ENCODE data around the gene DNAJC1.

DNA sequence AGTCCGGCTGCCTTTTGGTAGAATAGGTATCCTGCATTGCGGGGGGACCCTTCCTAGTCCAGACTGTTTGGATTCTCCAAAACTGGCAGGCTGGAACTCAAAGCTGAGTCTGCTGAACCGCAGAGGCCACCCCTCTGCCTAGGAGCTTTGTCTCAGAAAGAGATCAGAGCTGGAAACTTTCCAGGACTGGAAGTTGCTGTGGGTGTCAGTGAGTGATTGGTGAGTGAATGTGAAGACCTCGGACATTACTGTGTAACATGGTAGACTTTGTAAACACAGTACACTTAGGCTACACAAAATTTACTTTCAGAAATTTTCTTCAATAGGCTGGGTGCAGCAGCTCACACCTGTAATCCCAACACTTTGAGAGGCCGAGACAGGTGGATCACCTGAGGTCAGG, 103.8 kb downstream of the DNAJC1 start:
- TF ChIP-seq, protein P1, sequence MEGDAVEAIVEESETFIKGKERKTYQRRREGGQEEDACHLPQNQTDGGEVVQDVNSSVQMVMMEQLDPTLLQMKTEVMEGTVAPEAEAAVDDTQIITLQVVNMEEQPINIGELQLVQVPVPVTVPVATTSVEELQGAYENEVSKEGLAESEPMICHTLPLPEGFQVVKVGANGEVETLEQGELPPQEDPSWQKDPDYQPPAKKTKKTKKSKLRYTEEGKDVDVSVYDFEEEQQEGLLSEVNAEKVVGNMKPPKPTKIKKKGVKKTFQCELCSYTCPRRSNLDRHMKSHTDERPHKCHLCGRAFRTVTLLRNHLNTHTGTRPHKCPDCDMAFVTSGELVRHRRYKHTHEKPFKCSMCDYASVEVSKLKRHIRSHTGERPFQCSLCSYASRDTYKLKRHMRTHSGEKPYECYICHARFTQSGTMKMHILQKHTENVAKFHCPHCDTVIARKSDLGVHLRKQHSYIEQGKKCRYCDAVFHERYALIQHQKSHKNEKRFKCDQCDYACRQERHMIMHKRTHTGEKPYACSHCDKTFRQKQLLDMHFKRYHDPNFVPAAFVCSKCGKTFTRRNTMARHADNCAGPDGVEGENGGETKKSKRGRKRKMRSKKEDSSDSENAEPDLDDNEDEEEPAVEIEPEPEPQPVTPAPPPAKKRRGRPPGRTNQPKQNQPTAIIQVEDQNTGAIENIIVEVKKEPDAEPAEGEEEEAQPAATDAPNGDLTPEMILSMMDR (IDR thresholded peaks at IDR 0.05; ENCODE audit: low read length): no peak
- no peak for TF ChIP-seq EZH2phosphoT487 (IDR thresholded peaks at IDR 0.05; ENCODE audit: low read length)
- no peak for TF ChIP-seq EZH2 (optimal IDR thresholded peaks at IDR 0.05; ENCODE audit: low read depth, low read length)
